ENCODE results near the gene VTI1B. TPM values are rescaled to one million over a fixed set of nuclear protein-coding genes. Genes with fewer than 3 reads are reported as not detected.

VTI1B gene
- total and polyA plus RNA-seq, 8 donors = 43.0 to 114 (median 72.3) TPM

DNA sequence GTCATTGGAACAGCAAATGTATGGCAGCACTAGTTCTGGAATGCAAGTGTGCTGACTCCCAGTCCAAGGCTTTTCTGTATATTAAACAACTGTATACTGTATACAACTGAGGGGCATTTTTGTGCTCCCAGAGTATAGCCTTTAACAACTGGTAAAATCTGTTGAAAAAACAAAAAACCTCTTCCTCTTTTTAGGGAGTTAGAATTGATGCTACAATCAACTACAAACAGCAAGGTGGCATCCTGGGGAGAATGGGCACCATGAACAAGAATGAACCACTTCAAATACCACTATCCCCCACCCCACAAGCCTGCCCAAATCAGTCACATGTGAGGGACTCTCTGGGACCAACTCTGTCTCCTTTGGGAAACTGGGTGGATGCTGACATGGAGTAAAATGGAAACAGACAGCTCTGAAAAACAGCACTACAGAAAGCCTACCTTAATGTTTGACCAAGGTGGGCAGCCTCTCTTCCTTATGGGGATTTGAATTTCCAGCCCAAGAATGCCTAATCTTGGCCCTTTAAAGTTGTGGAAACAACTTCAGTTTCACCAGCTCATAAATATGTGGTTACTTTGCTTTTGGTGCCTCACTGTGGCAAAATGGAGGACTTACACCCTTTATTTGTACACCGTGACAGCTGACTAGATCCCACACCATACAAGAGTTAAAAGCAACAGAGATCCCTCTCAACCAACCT, 7.5 kb downstream of the VTI1B start:
- peak in 1 of 2 donors; percentile 79 for DNase-seq
- Histone ChIP-seq H3K4me3 (no peak overlapping the region), H3K4me1 (peaks cover 0 to 62% (median 31%) of the 10 kb centered on the region in 4 donors), H3K9me3 (no peaks in the 10 kb centered on the region), H3K27ac (no peak overlapping the region), H3K27me3 (no peaks in the 10 kb centered on the region), H3K36me3 (peaks cover 0 to 6% (median 1%) of the 10 kb centered on the region in 4 donors)
- no peak for TF ChIP-seq POLR2AphosphoS5 (IDR thresholded peaks at IDR 0.05)
- TF ChIP-seq, protein P1, sequence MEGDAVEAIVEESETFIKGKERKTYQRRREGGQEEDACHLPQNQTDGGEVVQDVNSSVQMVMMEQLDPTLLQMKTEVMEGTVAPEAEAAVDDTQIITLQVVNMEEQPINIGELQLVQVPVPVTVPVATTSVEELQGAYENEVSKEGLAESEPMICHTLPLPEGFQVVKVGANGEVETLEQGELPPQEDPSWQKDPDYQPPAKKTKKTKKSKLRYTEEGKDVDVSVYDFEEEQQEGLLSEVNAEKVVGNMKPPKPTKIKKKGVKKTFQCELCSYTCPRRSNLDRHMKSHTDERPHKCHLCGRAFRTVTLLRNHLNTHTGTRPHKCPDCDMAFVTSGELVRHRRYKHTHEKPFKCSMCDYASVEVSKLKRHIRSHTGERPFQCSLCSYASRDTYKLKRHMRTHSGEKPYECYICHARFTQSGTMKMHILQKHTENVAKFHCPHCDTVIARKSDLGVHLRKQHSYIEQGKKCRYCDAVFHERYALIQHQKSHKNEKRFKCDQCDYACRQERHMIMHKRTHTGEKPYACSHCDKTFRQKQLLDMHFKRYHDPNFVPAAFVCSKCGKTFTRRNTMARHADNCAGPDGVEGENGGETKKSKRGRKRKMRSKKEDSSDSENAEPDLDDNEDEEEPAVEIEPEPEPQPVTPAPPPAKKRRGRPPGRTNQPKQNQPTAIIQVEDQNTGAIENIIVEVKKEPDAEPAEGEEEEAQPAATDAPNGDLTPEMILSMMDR (IDR thresholded peaks at IDR 0.05) = peak in 5 of 7 experiments; percentile 30 to 77 (median 45)
- intact Hi-C loops (cut with DNase I; ENCODE audit: low total_unique reads) = loop anchor here (10.0 kb wide), 1 partner anchor 52 kb away; the partner anchor contains the start of gene ARG2
- 0 to 12% (median 7%) methylated on average over 1 of the region's 1 CpG for WGBS, 5 donors

DNA sequence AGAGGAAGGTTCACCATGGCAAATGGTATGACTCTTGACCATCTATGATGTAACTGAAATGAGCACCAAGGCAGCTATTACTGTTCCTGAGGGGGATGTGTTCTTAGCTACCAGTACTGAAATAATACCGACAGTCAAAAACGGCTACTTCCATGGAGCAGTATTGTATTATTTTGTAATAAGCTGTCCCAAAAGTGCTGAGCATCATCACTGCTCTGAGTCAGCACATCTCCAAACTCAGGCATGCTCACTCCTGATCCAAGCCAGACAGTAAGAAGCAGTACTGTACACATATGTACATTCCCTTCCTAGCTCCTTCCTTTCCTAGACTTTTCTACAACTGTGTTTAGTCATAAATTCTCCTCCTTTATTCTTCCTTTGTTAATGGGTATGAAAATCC, 8.6 kb downstream of the VTI1B start:
- Histone ChIP-seq H3K4me3 (no peak overlapping the region), H3K4me1 (peaks cover 0 to 51% (median 25%) of the 10 kb centered on the region in 4 donors), H3K27me3 (no peaks in the 10 kb centered on the region), H3K9me3 (no peaks in the 10 kb centered on the region), H3K27ac (no peak overlapping the region), H3K36me3 (peaks cover 1 to 15% (median 5%) of the 10 kb centered on the region in 4 donors)
- 78 to 94% (median 87%) methylated on average over 2 of the region's 2 CpGs for WGBS, 5 donors
- no peak for DNase-seq
- intact Hi-C loops (cut with DNase I; ENCODE audit: low total_unique reads) = loop anchor here (10.0 kb wide), 1 partner anchor 51 kb away; the partner anchor contains the start of gene ARG2
- TF ChIP-seq, protein P1 (IDR thresholded peaks at IDR 0.05) = no peak
- TF ChIP-seq EP300 (IDR thresholded peaks at IDR 0.05) (no peak), POLR2A (IDR thresholded peaks at IDR 0.05) (no peak), POLR2AphosphoS5 (IDR thresholded peaks at IDR 0.05) (no peak)

DNA sequence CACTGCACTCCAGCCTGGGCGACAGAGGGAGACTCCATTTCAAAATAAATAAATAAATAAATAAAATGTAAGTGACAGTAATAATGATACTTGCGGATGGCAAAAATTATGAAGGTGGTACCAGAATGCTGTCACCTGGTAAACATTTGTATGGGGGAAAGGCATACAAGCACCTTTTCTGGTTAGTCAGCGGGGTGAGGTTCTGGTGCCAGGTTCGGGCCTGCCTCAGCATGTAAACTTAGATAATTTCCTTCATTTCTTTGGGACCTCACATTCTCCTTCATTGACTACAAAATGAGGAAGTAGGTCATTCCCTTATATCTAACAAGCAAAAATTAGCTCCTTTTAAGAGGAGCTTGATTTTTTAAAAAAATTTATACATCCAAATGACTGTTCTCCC, 10.8 kb downstream of the VTI1B start:
- peaks cover 0 to 37% (median 17%) of the 10 kb centered on the region in 4 donors for H3K4me1 ChIP-seq
- H3K4me3 ChIP-seq = no peak overlapping the region
- no peak overlapping the region for H3K27ac ChIP-seq
- WGBS, 5 donors = 77 to 90% (median 87%) methylated on average over 4 of the region's 4 CpGs
- intact Hi-C loops (cut with DNase I; ENCODE audit: low total_unique reads) = loop anchor here (10.0 kb wide), 1 partner anchor 49 kb away; the partner anchor contains the start of gene ARG2
- no peaks in the 10 kb centered on the region for H3K27me3 ChIP-seq
- TF ChIP-seq POLR2AphosphoS5 (IDR thresholded peaks at IDR 0.05) (no peak), POLR2A (IDR thresholded peaks at IDR 0.05) (no peak), EP300 (IDR thresholded peaks at IDR 0.05) (no peak)
- TF ChIP-seq, protein P1 (IDR thresholded peaks at IDR 0.05) = no peak
- peaks cover 8 to 35% (median 25%) of the 10 kb centered on the region in 4 donors for H3K36me3 ChIP-seq
- H3K9me3 ChIP-seq = no peaks in the 10 kb centered on the region
- DNase-seq = no peak

DNA sequence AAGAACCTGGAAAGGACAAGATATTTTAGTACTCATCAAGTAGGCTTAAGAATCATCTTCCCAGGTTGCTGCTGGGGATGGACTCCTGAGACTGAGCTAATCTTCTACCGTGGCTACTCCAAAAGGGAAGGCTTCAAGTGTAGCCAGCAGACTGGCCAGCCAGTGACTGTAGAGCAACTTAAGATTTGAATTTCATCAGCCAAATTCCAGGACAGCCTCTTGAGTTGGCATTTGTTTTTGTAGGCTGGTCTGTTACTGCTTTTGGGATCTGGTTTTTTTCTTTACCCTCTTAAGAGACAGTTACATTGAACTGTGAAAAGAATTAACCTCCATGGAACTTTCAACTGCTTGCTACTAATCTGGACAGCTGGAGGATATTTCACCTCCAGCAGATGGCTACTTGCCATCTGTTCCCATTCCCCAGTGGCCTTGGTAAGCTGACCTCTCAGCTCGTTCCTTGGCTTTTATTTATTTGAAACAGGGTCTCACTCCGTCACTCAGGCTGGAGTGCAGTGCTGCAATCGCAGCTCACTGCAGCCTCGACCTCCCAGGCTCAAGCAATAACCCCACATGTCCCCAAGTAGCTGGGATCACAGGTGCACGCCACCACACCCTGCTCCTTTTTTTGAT, 20.7 kb downstream of the VTI1B start:
- peaks cover 82 to 100% (median 100%) of the 10 kb centered on the region in 4 donors for H3K36me3 ChIP-seq
- H3K4me3 ChIP-seq = no peak overlapping the region
- no peak overlapping the region for H3K27ac ChIP-seq
- H3K9me3 ChIP-seq = no peaks in the 10 kb centered on the region
- TF ChIP-seq, protein P1 (IDR thresholded peaks at IDR 0.05) = no peak
- TF ChIP-seq POLR2AphosphoS5 (IDR thresholded peaks at IDR 0.05) (no peak), EP300 (IDR thresholded peaks at IDR 0.05) (no peak), POLR2A (IDR thresholded peaks at IDR 0.05) (no peak)
- DNase-seq = no peak
- 81 to 91% (median 90%) methylated on average over 6 of the region's 6 CpGs for WGBS, 5 donors
- intact Hi-C loops (cut with DNase I; ENCODE audit: low total_unique reads) = no loop called here
- H3K27me3 ChIP-seq = no peaks in the 10 kb centered on the region
- H3K4me1 ChIP-seq = no peaks in the 10 kb centered on the region

All from stomach (tissue), 9 donors.